D721Med (cell line): Measurements from ENCODE around the gene THSD4.
A peak's percentile ranks its signal among the peaks of the same experiment; 100 is the strongest.

Experiments used
- DNase-seq: peaks from one replicate; pipeline ENCODE4 v3.0.0; 2011; ENCODE audit warnings: low spot score; ENCODE audit not compliant: insufficient read length
- FAIRE-seq: peaks from 2 replicates; lab custom pipeline; 2011; peaks lifted over from hg19 to GRCh38; lab: Jason Lieb, UNC
- CTCF ChIP-seq: IDR thresholded peaks from 2 replicates; pipeline ENCODE4 v1.5.1; 2012; ENCODE audit warnings: mild to moderate bottlenecking, control low read depth; ENCODE audit not compliant: insufficient read depth; ENCODE audit errors: missing control alignments

THSD4 gene

DNA sequence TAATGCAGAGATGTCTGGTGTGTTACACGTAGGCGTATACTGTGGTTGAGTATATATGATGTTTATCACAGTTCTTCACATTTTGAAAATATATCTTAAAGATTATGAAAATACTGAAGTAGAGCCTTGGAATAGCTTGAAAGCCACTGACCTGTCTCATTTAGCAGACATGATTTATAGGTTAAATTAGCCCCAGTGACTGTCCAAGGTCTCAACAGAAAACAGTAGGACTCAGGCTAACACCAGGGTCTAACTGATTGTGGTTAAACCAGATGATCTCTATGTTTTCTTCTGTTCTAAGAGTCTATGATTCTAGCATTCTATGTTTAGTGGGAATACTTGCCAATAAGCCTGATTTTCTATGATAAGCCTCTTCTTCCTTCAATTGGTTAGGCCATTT, 528.6 kb downstream of the THSD4 start:
- DNase-seq: no peak
- TF ChIP-seq CTCF: no peak
- FAIRE-seq: no peak

DNA sequence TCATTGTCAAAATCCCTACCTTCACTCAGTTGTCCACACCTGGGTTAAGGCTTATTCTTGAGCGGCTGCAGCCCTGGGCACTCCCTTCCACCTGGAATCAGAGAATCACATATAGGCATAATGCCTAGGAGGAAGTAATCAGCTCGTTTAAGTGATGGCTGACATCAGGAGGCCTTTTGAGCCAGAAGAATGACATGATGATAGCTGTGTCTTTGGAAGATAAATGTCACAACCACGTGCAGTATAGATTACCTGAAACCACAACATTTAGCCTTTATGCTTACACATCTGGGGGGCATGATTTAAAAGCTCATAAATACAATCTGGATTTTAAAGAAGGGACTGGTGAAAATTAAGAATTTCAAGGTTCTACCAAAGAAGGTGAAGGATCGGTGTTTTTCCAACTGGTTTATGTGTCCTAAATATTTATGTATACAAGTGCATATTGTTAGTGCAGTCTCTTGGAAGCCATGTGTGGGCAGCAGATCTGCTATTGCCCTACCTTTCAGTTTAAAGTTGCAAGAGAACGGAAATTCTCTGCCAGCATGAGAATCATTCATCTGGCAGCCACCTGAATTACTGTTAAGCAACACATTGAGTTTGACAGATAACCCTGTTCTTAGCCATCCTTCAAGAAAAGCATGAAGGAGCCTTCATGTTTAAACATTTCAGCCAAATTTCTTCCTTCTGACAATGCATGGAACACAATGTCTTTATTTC, 531.7 kb downstream of the THSD4 start:
- no peak for TF ChIP-seq CTCF
- DNase-seq: no peak
- FAIRE-seq: no peak

DNA sequence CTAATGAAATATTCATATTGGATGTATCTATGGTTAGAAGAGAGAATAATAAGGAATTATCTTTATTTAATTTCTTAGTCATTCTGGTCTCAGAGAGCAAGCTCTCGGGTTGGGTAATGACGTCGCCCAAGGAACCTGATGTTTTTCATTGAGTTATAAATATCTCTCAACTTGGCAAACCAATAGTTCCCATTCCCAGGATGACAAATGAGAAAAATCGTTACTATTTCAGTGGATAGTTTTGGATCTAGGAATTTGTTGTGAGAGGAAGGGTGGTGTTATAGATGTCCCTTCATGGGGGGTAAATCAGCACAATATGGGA, 532.2 kb downstream of the THSD4 start:
- DNase-seq (no peak), FAIRE-seq (no peak)
- TF ChIP-seq CTCF: no peak

- FAIRE-seq: no peak
- no peak for DNase-seq
- TF ChIP-seq CTCF: no peak
These were observed 532.8 kb downstream of the THSD4 start for GRCh38 chr15:71648095-71648494.

DNA sequence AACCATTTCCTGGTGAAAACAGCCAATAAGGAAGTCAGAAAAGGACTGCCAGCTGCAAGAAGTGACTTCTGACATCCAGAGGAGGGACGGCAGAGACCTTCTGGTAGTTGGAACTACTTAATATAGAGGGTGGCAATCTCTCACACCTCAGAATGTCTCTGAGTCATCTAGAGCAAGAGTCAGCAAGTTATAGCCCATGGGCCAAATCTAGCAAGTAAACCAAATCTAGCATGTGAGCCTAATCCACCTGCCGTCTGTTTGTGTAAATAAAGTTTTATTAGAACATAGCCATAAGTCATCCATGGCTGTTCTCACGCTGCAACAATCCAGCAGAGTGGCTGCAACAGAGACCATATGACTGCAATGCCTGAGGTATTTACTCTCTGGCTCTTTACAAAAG, 534.6 kb downstream of the THSD4 start:
- DNase-seq (no peak), FAIRE-seq (no peak)
- TF ChIP-seq CTCF: no peak

DNA sequence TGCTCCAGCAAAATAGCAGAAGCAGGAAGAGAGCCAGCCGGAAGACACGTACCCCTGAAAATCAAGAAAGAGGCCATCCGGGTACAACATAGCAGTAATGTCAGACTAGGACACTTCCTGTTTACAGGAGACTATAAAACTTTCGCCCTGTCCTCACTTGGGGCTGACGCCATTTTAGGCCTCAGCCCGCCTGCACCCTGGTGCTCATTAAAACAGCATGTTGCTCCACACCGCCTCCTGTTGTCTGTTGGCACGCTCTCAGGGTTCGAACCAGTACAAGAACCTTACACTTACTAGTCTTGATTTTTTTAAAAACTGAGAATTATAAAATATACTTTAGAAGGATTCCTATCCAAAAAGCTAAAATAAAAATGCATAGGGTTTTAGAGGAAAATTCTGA, 535.3 kb downstream of the THSD4 start:
- no peak for TF ChIP-seq CTCF
- no peak for FAIRE-seq
- DNase-seq: no peak

GRCh38 chr15:71651750-71652186, 536.5 kb downstream of the THSD4 start:
- DNase-seq (no peak), FAIRE-seq (no peak)
- peak; percentile 21 for TF ChIP-seq CTCF
